Stimulated activated naive B cell treated with anti-CD40 and anti-IgM and Interleukin-4, amounts not matched to agents 10 μg/mL and 1 μg/mL and 100 μg/mL, for 72 hours (primary cell): ENCODE data around the gene NME7.

Source experiments
- ATAC-seq, 2 donors: fragments of 150-1000 bp; cut with Tn5 transposase; replicated peaks; 2 replicates each; pipeline ENCODE4 v1.10.0; 2021; ENCODE audit warnings: moderate library complexity in 1 of 2
- DNase-seq: peaks from one replicate; pipeline ENCODE4 v3.0.0; 2021
- H3K27ac Mint-ChIP-seq: one replicate; pipeline ENCODE4 v1.8.0; 2022; ENCODE audit warnings: mild to moderate bottlenecking, mixed read lengths
- H3K27me3 Mint-ChIP-seq, 2 donors: one replicate each; pipeline ENCODE4 v1.8.0; 2022; ENCODE audit warnings: mixed read lengths in 2 of 2
- H3K36me3 Mint-ChIP-seq, 2 donors: one replicate each; pipeline ENCODE4 v1.8.0; 2022; ENCODE audit warnings: mixed read lengths in 2 of 2, mild to moderate bottlenecking in 1 of 2
- H3K4me1 Mint-ChIP-seq, 2 donors: one replicate each; pipeline ENCODE4 v1.8.0; 2022; ENCODE audit warnings: mixed read lengths in 2 of 2, mild to moderate bottlenecking in 1 of 2
- H3K4me3 Mint-ChIP-seq, 2 donors: one replicate each; pipeline ENCODE4 v1.8.0; 2022; ENCODE audit warnings: mild to moderate bottlenecking in 2 of 2, mixed read lengths in 2 of 2, moderate library complexity in 1 of 2
- H3K9me3 Mint-ChIP-seq, 2 donors: one replicate each; pipeline ENCODE4 v1.8.0; 2022; ENCODE audit warnings: mixed read lengths in 2 of 2, mild to moderate bottlenecking in 1 of 2

NME7 gene

DNA sequence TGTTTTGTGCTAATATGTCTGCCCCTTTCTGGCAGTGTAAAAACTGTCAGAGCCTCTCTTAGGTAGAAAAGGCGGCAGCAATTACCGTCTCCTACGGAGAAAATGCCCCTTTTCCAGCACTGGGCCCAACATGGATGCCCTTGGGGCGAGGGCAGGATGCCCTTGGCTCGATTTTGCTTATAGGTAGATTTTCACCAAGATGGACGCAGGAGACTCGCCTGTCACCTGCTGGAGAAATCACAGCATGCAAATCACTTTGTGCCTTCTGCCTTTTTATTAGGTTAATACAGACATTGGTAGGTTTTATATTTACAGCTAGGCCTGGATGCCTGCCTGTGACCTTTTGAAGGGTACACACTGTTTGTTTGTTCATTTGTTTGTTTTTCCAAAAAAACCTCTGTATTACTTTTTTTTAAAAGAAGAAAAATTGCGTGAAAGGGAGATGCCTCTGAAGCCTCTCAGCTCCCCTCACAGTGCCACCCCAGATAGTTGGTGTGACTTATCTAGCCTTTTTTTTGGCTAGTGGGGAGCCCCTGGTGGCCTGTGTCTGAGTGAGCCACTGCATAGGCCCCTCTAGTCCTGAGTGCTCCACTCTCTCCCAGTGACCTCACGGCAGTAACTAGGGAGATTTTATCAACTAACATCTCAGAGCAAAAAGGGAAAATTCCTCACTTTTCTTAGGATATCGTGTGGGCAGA is 258.6 kb downstream of the NME7 start:
- H3K4me1 Mint-ChIP-seq, result peaks cover 25 to 51% of the 10 kb centered on the region in 2 donors
- DNase-seq, result no peak
- H3K36me3 Mint-ChIP-seq, result peaks cover 0 to 5% of the 10 kb centered on the region in 2 donors
- H3K9me3 Mint-ChIP-seq, result no peaks in the 10 kb centered on the region
- H3K27ac Mint-ChIP-seq, result no peak overlapping the region
- H3K4me3 Mint-ChIP-seq, result no peak overlapping the region
- ATAC-seq, result no peak
- H3K27me3 Mint-ChIP-seq, result peaks cover 44 to 59% of the 10 kb centered on the region in 2 donors

DNA sequence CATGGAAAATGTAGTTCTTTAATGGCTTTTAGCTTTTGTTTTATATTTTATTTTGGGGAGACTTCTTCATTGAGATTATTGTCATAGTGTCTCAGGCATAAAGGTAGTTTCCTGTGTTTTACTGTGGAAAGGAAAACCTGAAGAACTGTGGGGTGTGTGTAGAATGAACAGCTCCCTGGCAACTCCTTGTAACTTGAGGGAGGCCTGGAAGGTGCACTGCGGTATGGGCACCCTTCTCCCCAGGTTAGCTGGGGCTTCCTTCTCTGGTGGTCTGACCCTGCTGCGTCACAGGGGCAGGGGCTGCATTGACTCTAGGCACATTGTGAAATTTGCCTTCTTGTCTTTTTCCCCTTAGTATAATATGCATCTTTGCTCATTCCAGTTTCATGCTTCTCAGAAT is 259.4 kb downstream of the NME7 start:
- Mint-ChIP-seq H3K27ac (no peak overlapping the region), H3K9me3 (no peaks in the 10 kb centered on the region), H3K36me3 (no peaks in the 10 kb centered on the region), H3K4me1 (peaks cover 21 to 51% of the 10 kb centered on the region in 2 donors), H3K4me3 (no peak overlapping the region), H3K27me3 (peaks cover 39 to 59% of the 10 kb centered on the region in 2 donors)
- ATAC-seq (no peak), DNase-seq (no peak)

DNA sequence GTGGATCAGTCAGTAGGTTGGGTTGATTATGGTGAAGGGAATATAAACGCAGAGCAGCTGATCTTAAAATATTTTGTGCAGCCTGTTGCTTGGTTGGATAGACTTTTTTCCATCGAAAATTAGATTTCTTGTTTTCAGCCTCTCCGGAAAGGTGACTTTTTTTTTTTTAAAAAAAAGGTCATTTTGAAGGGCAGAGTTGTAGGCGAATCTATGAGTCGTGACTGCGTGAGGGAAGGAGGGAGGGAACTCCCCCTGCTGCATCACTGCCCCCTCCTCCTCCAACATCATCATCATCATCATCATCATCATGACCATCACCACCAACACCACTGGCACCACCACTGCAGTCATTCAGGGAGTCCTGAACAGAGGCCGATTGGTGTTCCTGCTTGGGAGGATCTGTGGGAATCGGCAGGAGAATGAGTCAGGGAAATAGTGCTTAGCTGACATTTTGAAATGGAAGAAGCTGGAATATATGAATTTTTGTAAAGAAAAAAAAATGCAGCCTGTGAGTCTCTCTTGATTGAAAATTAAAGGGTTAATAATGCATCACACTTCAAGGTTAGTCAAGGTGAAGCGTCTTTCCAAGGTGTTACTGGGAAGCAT is 259.9 kb downstream of the NME7 start:
- Mint-ChIP-seq H3K27ac (no peak overlapping the region), H3K4me3 (peak overlapping the region; percentile 89 to 90), H3K9me3 (no peaks in the 10 kb centered on the region), H3K36me3 (no peaks in the 10 kb centered on the region), H3K27me3 (peaks cover 39 to 59% of the 10 kb centered on the region in 2 donors), H3K4me1 (peaks cover 21 to 51% of the 10 kb centered on the region in 2 donors)
- ATAC-seq, result no peak
- DNase-seq, result no peak

DNA sequence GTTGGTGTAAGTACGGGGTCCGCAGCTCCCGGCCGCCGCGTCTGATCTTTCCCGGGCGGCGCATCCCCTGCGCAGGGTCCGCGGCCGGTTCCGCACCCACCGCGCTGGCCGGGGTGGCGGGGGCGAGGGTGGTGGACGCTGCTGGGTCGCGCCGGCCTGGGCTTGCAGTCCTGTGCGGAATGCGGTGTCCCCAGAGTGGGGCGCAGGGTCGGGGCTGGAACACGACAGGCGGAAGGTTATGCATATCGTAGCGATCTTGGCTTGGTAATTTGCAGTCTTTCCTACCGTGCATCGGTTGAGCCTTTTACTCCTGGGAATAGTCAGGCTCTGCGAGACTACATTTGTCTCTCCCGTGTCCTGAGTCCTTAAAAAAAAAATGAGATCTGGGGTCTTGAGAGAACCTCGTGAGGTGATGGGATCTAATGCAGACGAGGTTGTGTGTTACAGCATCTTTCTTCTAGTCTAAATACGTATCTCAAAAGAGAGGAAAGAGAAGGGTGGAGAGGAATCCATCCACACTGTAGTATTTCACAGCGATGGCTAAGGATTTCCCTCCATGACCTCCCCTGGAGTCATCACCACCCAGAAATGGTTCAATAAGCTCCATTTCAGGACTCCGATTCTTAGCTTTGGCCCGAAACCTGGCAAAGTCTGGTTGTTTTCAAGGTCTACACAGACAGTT is 260.5 kb downstream of the NME7 start:
- Mint-ChIP-seq H3K9me3 (no peaks in the 10 kb centered on the region), H3K27me3 (peaks cover 39 to 55% of the 10 kb centered on the region in 2 donors), H3K4me1 (peaks cover 21 to 51% of the 10 kb centered on the region in 2 donors), H3K4me3 (peak overlapping the region; percentile 89 to 90), H3K36me3 (no peaks in the 10 kb centered on the region), H3K27ac (peak overlapping the region; percentile 3)
- DNase-seq (no peak), ATAC-seq (no peak)

DNA sequence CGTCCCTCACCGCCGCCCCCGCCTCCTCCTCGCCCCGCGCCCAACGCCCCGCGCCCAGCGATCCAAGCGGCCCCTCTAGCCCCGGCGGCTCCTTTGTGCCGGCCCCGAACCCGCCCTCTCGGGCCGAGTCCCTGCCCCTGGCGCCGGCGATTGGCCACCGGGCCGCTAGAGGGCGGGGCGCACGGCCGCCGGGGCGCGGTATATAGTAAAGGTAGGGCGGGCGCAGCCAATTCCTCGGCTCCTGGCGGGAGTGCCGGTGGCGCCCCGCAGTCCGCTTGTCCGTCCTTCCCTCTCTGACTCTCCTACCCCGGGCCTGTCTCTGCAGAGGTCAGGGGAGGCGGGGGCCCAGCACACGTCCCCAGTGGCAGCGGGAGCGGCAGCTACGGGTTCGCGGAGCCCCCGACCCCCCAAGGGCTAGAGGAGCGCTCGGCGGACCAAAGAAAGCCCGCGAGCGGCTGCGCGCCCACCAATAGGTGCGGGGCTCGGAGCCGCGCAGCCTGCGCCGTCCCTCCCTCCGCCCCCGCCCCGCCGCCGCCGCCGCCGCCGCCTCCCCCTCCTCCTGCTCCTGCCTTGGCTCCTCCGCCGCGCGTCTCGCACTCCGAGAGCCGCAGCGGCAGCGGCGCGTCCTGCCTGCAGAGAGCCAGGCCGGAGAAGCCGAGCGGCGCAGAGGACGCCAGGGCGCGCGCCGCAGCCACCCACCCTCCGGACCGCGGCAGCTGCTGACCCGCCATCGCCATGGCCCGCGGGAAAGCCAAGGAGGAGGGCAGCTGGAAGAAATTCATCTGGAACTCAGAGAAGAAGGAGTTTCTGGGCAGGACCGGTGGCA is 261.3 kb downstream of the NME7 start, which contains the start of gene ATP1B1:
TSS of gene ATP1B1 (plus strand) at position 596 of the 826 bp plus-strand sequence. CDS start at position 736, 140 bp downstream.
- Mint-ChIP-seq H3K36me3 (no peaks in the 10 kb centered on the region), H3K27ac (peak within 1 kb of the TSS; percentile 20), H3K9me3 (no peaks in the 10 kb centered on the region), H3K27me3 (peaks cover 39 to 52% of the 10 kb centered on the region in 2 donors), H3K4me1 (peaks cover 21 to 51% of the 10 kb centered on the region in 2 donors), H3K4me3 (peak within 1 kb of the TSS; percentile 89 to 90)
- DNase-seq, result peak; percentile 67
- peak; percentile 93 for ATAC-seq

DNA sequence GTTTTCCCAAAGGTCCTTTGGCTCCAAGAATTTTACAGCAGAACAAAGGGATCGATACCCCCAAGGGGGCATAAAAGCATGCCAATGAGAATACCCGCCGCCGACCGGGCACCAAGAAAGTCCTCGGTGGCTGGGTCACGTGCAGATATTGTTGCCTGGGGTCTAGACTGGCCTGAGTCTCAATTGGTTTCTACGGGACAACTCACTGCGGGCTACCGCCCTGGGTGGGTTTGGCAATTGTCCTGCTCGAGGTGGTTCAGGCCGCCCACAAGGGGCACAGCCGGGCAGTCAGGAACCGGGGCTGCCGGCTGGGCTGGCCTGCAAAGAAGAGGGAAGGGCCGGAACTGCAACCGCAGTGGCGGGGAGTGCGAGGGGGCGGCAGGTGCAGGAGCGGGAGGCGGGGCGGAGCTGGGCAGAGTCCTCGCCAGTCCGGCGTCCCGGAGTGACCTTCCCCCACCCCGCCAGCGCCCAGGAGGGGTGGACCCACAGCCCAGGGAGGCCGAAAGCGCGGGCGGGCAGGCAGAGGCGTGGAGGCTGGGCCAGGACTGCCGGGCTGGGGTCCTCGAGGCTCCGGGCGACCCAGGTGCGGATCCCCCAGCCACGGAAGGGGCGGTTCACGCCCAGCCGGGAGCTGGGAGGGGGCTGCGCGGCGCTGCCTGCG is 262.0 kb downstream of the NME7 start:
- Mint-ChIP-seq H3K4me3 (peak overlapping the region; percentile 80 to 90), H3K4me1 (peaks cover 21 to 48% of the 10 kb centered on the region in 2 donors), H3K27me3 (peaks cover 39 to 52% of the 10 kb centered on the region in 2 donors), H3K27ac (no peak overlapping the region), H3K36me3 (no peaks in the 10 kb centered on the region), H3K9me3 (no peaks in the 10 kb centered on the region)
- DNase-seq (no peak), ATAC-seq (peak; percentile 15 to 34)

DNA sequence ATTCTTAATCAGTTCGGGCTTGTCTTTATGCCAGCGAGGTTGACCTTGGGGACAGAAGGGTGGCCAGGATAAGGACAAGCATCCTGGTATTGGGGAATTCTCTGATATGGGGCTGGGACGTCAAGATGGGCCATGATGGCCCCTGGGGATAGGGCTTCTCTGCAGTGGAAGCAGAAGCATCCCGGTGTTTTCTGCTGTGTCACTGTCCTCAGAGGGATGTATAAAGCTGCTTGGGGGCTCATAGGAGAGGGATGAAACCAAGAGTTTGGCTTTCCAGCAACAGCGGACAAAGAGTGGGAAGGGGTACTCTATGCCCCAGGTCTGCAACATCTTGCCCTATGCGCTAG is 262.5 kb downstream of the NME7 start:
- no peak for ATAC-seq
- H3K27ac Mint-ChIP-seq, result no peak overlapping the region

DNA sequence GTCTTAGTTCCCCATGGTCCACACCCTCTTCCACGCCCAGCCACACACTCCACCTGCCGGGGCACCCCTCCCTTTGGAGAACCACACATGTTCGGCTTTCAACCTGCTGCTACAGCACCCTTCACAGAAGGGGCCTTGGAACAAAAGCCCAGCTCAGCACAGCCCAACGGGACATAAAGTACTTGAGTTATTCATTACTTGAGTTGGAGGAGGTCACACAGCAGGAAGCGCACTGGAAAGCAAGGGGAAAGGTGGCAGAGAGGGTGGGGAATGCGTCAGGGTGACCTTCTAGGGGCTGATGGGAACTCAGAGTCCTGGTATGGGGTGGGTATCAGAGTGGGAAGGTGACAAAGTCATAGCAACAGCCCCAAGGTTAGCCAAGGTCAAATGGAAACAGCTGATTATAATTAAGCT is 264.1 kb downstream of the NME7 start:
- H3K36me3 Mint-ChIP-seq, result no peaks in the 10 kb centered on the region
- H3K4me3 Mint-ChIP-seq, result no peak overlapping the region
- no peaks in the 10 kb centered on the region for H3K9me3 Mint-ChIP-seq
- H3K27me3 Mint-ChIP-seq, result peaks cover 31 to 39% of the 10 kb centered on the region in 2 donors
- DNase-seq (no peak), ATAC-seq (no peak)
- H3K4me1 Mint-ChIP-seq, result peaks cover 14 to 32% of the 10 kb centered on the region in 2 donors
- H3K27ac Mint-ChIP-seq, result no peak overlapping the region

More for the DNA sequence above, 262.5 kb downstream of the NME7 start:
- Mint-ChIP-seq H3K4me3 (peak overlapping the region; percentile 80 to 90), H3K36me3 (no peaks in the 10 kb centered on the region), H3K27me3 (peaks cover 40 to 52% of the 10 kb centered on the region in 2 donors), H3K4me1 (peaks cover 17 to 43% of the 10 kb centered on the region in 2 donors), H3K9me3 (no peaks in the 10 kb centered on the region)
- no peak for DNase-seq

DNA sequence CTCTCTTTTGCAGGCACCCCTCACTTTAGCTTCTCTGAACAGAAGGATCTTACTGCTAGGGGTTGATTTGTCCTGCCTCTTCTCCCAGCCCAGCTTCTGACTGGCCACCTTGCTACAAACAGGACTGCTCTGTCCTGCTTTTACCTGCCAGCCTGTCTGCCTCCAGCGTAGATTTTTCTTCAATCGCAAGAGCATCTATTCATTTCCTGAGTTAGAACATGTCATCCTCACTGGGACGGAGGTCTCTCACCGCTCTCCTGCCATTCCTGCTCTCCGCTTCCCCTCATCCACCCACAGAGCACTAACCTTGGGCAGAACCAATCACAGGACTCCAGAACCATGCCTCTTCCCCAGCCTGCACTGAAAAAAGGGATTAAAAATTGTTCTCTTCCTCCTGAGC is 264.6 kb downstream of the NME7 start:
- Mint-ChIP-seq H3K27ac (no peak overlapping the region), H3K4me1 (peaks cover 13 to 30% of the 10 kb centered on the region in 2 donors), H3K36me3 (no peaks in the 10 kb centered on the region), H3K9me3 (no peaks in the 10 kb centered on the region), H3K27me3 (peaks cover 29 to 34% of the 10 kb centered on the region in 2 donors), H3K4me3 (no peak overlapping the region)
- DNase-seq, result no peak
- ATAC-seq, result no peak

DNA sequence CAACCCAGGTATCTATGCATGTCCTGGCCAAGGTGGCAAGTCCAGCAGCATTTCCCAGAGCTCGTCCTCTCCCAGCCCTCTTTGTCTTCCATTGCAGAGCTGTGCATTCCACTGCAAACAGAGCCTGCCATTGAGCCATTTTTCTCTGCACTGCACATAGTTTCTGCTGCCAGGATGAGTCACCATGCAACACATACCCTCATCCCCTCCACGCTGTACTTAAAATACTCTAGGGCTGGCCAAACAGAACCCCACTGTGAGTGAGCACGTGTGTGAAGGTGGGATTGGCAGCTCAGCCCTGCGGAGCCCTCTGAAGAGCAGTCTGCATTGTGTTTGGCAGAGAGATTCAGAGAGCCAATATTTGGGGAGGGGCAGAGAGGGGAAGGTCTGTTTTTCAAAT is 265.0 kb downstream of the NME7 start:
- no peak for ATAC-seq
- DNase-seq, result no peak
- Mint-ChIP-seq H3K4me1 (peaks cover 11 to 26% of the 10 kb centered on the region in 2 donors), H3K27me3 (peaks cover 25 to 30% of the 10 kb centered on the region in 2 donors), H3K9me3 (no peaks in the 10 kb centered on the region), H3K36me3 (no peaks in the 10 kb centered on the region), H3K4me3 (no peak overlapping the region), H3K27ac (no peak overlapping the region)

DNA sequence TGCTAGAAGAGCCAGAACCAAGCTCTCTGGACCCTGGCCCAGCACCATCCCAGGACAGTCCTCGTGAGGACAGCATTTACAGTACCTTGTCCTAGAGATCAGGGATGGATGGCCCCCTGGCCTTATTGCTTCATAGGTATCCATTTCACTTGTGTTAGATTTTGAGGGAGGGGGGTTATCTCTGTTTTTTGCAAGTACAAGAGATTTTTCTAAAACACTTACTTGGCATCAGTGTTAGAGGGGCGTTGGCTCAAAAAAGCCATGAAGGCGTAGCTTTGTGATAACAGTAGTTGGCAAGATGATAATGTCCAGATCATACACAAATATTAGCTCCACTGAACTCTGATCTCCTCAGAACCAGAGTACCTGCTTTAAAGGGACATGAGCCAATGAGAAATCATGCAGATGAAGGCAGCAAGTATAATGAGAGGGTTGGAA is 266.9 kb downstream of the NME7 start:
- Mint-ChIP-seq H3K36me3 (no peaks in the 10 kb centered on the region), H3K4me3 (no peak overlapping the region), H3K27ac (no peak overlapping the region), H3K4me1 (peaks cover 5 to 14% of the 10 kb centered on the region in 2 donors), H3K9me3 (peaks cover 0 to 6% of the 10 kb centered on the region in 2 donors), H3K27me3 (peaks cover 28 to 32% of the 10 kb centered on the region in 2 donors)
- no peak for DNase-seq
- ATAC-seq, result no peak

DNA sequence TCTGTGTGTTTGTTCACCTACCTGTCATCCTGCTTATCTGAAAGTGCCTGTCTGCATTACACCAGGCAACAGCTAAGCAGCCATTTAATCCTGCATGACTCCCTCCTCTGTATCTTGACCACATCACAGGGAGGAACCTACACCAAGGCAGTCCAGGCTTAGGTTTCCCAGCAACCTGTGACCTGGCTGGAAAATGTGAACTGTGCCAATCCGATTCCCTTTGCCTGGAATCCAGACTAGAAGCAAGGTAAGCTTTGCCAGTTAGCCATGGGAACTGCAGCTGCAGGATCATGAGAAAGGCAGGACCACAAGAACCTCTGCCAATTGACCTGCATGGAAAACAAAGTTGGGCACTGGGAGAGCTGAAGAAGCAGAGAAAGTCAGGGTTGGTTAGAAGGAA is 267.4 kb downstream of the NME7 start:
- H3K36me3 Mint-ChIP-seq, result no peaks in the 10 kb centered on the region
- peaks cover 5 to 10% of the 10 kb centered on the region in 2 donors for H3K4me1 Mint-ChIP-seq
- peaks cover 30 to 36% of the 10 kb centered on the region in 2 donors for H3K27me3 Mint-ChIP-seq
- H3K4me3 Mint-ChIP-seq, result no peak overlapping the region
- H3K9me3 Mint-ChIP-seq, result peaks cover 0 to 9% of the 10 kb centered on the region in 2 donors
- no peak overlapping the region for H3K27ac Mint-ChIP-seq
- no peak for DNase-seq
- no peak for ATAC-seq

DNA sequence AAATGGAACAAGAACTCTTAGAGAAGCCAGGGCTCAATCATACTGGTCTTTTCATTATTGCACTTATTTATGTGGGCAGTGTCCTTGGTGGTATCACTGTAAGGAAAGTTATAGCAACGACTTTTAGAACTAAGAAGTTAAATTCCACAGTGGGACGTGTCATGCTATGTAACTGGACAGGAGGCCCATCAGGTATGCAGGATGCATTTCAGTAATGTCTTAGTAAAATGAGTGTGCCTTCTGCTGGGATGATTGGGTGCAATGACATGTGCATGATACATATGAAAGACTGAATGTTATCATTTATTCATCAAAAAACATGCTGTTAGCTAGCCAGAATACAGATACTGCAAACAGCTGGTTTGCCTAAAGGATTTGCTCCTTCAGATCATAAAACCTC is 268.0 kb downstream of the NME7 start:
- DNase-seq (no peak), ATAC-seq (no peak)
- Mint-ChIP-seq H3K27me3 (peaks cover 24 to 36% of the 10 kb centered on the region in 2 donors), H3K36me3 (no peaks in the 10 kb centered on the region), H3K4me1 (peaks cover 2 to 5% of the 10 kb centered on the region in 2 donors), H3K4me3 (no peak overlapping the region), H3K27ac (no peak overlapping the region), H3K9me3 (peaks cover 0 to 9% of the 10 kb centered on the region in 2 donors)
